ENCODE results near the gene SPRR5.

DNA sequence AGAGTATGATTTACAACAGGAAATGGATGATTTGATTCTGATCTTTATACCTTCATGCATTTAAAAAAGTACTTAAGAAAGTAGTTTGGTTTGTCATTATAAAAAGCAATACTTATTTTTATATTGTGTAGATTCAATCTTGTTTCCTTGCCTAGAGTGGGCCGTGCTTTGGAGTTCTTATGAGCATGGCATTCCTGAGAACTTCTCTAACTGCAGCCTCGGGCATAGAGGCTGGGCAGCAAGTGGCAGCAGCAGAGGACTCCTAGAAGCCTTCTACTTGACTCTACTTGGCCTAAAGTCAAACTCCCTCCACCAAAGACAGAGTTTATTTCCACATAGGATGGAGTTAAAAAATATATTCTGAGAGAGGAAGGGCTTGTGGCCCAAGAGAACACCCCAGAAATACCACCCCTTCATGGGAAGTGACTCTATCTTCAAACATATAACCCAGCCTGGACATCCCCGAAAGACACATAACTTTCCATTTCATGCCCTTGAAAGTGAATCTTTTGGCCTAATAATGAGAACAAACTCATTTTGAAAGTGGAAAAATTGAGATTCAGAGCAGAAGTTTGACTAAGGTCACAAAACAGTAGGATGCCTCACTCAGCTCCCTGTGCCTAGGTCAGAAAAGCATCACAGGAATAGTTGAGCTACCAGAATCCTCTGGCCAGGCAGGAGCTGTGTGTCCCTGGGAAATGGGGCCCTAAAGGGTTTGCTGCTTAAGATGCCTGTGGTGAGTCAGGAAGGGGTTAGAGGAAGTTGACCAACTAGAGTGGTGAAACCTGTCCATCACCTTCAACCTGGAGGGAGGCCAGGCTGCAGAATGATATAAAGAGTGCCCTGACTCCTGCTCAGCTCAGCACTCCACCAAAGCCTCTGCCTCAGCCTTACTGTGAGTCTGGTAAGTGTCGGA lies 39.1 kb upstream of the SPRR5 start, which contains the start of gene IVL:
- no peak for TF ChIP-seq POLR2A (IDR thresholded peaks at IDR 0.05)
- TF ChIP-seq, protein P1, sequence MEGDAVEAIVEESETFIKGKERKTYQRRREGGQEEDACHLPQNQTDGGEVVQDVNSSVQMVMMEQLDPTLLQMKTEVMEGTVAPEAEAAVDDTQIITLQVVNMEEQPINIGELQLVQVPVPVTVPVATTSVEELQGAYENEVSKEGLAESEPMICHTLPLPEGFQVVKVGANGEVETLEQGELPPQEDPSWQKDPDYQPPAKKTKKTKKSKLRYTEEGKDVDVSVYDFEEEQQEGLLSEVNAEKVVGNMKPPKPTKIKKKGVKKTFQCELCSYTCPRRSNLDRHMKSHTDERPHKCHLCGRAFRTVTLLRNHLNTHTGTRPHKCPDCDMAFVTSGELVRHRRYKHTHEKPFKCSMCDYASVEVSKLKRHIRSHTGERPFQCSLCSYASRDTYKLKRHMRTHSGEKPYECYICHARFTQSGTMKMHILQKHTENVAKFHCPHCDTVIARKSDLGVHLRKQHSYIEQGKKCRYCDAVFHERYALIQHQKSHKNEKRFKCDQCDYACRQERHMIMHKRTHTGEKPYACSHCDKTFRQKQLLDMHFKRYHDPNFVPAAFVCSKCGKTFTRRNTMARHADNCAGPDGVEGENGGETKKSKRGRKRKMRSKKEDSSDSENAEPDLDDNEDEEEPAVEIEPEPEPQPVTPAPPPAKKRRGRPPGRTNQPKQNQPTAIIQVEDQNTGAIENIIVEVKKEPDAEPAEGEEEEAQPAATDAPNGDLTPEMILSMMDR (IDR thresholded peaks at IDR 0.05), result no peak

All from esophagus squamous epithelium (tissue), 4 donors.